SK-N-SH treated with all-trans-retinoic acid at 6 μM for 48 hours (cell line): ENCODE measurements around the gene PARVB.

ENCODE experiments used
- ATAC-seq: fragments of 200-7000 bp; cut with Tn5 transposase; 3 replicates; pipeline ENCODE4 v1.9.1; 2020; ENCODE audit warnings: mild to moderate bottlenecking, moderate library complexity
- ARNTL ChIP-seq: fragments of 450-650 bp; formaldehyde crosslinking; IDR thresholded peaks from 2 replicates; pipeline ENCODE4 v1.5.0; 2020; ENCODE audit warnings: low read depth, mild to moderate bottlenecking, moderate library complexity, borderline replicate concordance
- BACH2 ChIP-seq: fragments of 250-450 bp; sonication (Bioruptor Pico); IDR thresholded peaks from 2 replicates; pipeline ENCODE4 v1.9.0; 2021; ENCODE audit warnings: mild to moderate bottlenecking, borderline replicate concordance
- CSDC2 ChIP-seq: fragments of 250-450 bp; sonication (Bioruptor Pico); IDR thresholded peaks from 2 replicates; pipeline ENCODE4 v1.5.0; 2020; ENCODE audit warnings: mild to moderate bottlenecking, moderate library complexity
- CSRNP3 ChIP-seq: fragments of 250-450 bp; sonication (Bioruptor Pico); IDR thresholded peaks from 2 replicates; pipeline ENCODE4 v1.5.1; 2021; ENCODE audit warnings: mild to moderate bottlenecking, moderate library complexity
- ESRRG ChIP-seq: fragments of 250-450 bp; sonication (Bioruptor Pico); IDR thresholded peaks from 2 replicates; pipeline ENCODE4 v1.6.1; 2021; ENCODE audit warnings: mild to moderate bottlenecking
- GLIS3 ChIP-seq: fragments of 250-450 bp; sonication (Bioruptor Pico); IDR thresholded peaks from 2 replicates; pipeline ENCODE4 v1.5.0; 2020; ENCODE audit warnings: mild to moderate bottlenecking, moderate library complexity
- ISL1 ChIP-seq: fragments of 250-450 bp; sonication (Bioruptor Pico); IDR thresholded peaks from 2 replicates; pipeline ENCODE4 v2.1.2; 2022; ENCODE audit warnings: mild to moderate bottlenecking, moderate library complexity
- OSR1 ChIP-seq: fragments of 250-450 bp; sonication (Bioruptor Pico); IDR thresholded peaks from 2 replicates; pipeline ENCODE4 v1.8.0; 2022; ENCODE audit warnings: moderate library complexity, mild to moderate bottlenecking, inconsistent platforms
- PATZ1 ChIP-seq: fragments of 250-450 bp; sonication (Bioruptor Pico); IDR thresholded peaks from 2 replicates; pipeline ENCODE4 v1.8.0; 2020; ENCODE audit warnings: mild to moderate bottlenecking, moderate library complexity, borderline replicate concordance
- POU6F1 ChIP-seq: fragments of 250-450 bp; sonication (Bioruptor Pico); IDR thresholded peaks from 2 replicates; pipeline ENCODE4 v1.8.0; 2021; ENCODE audit warnings: low read depth, mild to moderate bottlenecking, moderate library complexity, borderline replicate concordance
- PPARA ChIP-seq: fragments of 250-450 bp; sonication (Bioruptor Pico); IDR thresholded peaks from 2 replicates; pipeline ENCODE4 v1.5.0; 2020; ENCODE audit warnings: mild to moderate bottlenecking, borderline replicate concordance
- RARB ChIP-seq: fragments of 250-450 bp; sonication (Bioruptor Pico); IDR thresholded peaks from 2 replicates; pipeline ENCODE4 v1.8.0; 2021; ENCODE audit warnings: mild to moderate bottlenecking, moderate library complexity
- SNAI2 ChIP-seq: fragments of 250-450 bp; sonication (Bioruptor Pico); IDR thresholded peaks from 2 replicates; pipeline ENCODE4 v1.5.0; 2020; ENCODE audit warnings: mild to moderate bottlenecking, moderate library complexity
- TCF4 ChIP-seq: fragments of 250-450 bp; sonication (Bioruptor Pico); IDR thresholded peaks from 2 replicates; pipeline ENCODE4 v1.8.0; 2021; ENCODE audit warnings: mild to moderate bottlenecking, moderate library complexity, borderline replicate concordance
- TOX ChIP-seq: fragments of 250-450 bp; sonication (Bioruptor Pico); IDR thresholded peaks from 2 replicates; pipeline ENCODE4 v1.8.0; 2021; ENCODE audit warnings: mild to moderate bottlenecking, moderate library complexity, borderline replicate concordance
- TSHZ2 ChIP-seq: fragments of 250-450 bp; sonication (Bioruptor Pico); IDR thresholded peaks from 2 replicates; pipeline ENCODE4 v1.5.0; 2020; ENCODE audit warnings: mild to moderate bottlenecking, moderate library complexity
- ZC3H10 ChIP-seq: fragments of 250-450 bp; sonication (Bioruptor Pico); IDR thresholded peaks from 2 replicates; pipeline ENCODE4 v1.5.1; 2021; ENCODE audit warnings: mild to moderate bottlenecking, moderate library complexity
- ZFP3 ChIP-seq: fragments of 250-450 bp; sonication (Bioruptor Pico); IDR thresholded peaks from 2 replicates; pipeline ENCODE4 v1.5.0; 2020; ENCODE audit warnings: mild to moderate bottlenecking, moderate library complexity
- ZFP30 ChIP-seq: fragments of 450-650 bp; formaldehyde crosslinking; IDR thresholded peaks from 2 replicates; pipeline ENCODE4 v1.5.0; 2022; ENCODE audit warnings: mild to moderate bottlenecking, moderate library complexity
- ZNF565 ChIP-seq: fragments of 450-650 bp; formaldehyde crosslinking; conservative IDR thresholded peaks from 2 replicates; pipeline ENCODE4 v1.5.0; 2020; ENCODE audit warnings: low read depth, mild to moderate bottlenecking, moderate library complexity
- ZNF70 ChIP-seq: fragments of 450-650 bp; formaldehyde crosslinking; IDR thresholded peaks from 2 replicates; pipeline ENCODE4 v1.5.0; 2020; ENCODE audit warnings: mild to moderate bottlenecking, moderate library complexity
- ZNF8 ChIP-seq: fragments of 450-650 bp; formaldehyde crosslinking; IDR thresholded peaks from 2 replicates; pipeline ENCODE4 v1.5.0; 2020; ENCODE audit warnings: mild to moderate bottlenecking, moderate library complexity
- TF ChIP-seq, protein P1 (sequence below): fragments of 250-450 bp; sonication (Bioruptor Pico); IDR thresholded peaks from 2 replicates; pipeline ENCODE4 v1.5.1; 2020; ENCODE audit warnings: low read depth, mild to moderate bottlenecking, moderate library complexity

The PARVB gene

DNA sequence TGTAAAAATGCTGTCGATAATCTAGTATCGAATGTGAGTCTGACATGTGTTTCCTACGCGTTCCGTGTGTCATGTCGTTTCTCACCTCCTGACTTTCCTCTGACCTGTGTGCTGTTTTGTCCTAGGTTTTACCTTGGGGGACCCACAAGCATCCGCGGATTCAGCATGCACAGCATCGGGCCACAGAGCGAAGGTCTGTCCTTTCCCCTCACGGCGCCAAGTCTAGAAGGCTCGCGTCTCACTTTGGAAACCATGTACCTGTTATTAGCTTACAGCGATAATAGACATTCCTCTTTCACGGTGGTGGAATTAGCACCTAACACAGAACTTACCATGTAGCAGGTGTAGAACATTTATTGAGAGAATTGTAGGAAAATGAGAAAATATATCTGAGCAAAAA lies 40.3 kb upstream of the PARVB start:
- ATAC-seq: no peak
- TF ChIP-seq ZFP30 (CRISPR knock-in tag) (no peak), RARB (no peak), ARNTL (CRISPR knock-in tag) (no peak), POU6F1 (no peak), ZFP3 (CRISPR knock-in tag) (no peak), TOX (no peak), OSR1 (no peak), ZNF565 (CRISPR knock-in tag) (no peak)
- TF ChIP-seq, all 23 proteins: peak for 0

GRCh38 chr22:43985532-43985931 lies 38.6 kb upstream of the PARVB start:
- no peak for ATAC-seq
- TF ChIP-seq ZNF70 (CRISPR knock-in tag) (no peak), ESRRG (CRISPR knock-in tag) (no peak), TCF4 (CRISPR knock-in tag) (no peak), PPARA (CRISPR knock-in tag) (no peak), ZNF8 (CRISPR knock-in tag) (no peak), BACH2 (no peak), CSRNP3 (CRISPR knock-in tag) (no peak), CSDC2 (CRISPR knock-in tag) (no peak), SNAI2 (CRISPR knock-in tag) (no peak), PATZ1 (CRISPR knock-in tag) (no peak), OSR1 (no peak), ZNF565 (CRISPR knock-in tag) (no peak), TOX (no peak), ZFP3 (CRISPR knock-in tag) (no peak), ISL1 (CRISPR knock-in tag) (no peak)

DNA sequence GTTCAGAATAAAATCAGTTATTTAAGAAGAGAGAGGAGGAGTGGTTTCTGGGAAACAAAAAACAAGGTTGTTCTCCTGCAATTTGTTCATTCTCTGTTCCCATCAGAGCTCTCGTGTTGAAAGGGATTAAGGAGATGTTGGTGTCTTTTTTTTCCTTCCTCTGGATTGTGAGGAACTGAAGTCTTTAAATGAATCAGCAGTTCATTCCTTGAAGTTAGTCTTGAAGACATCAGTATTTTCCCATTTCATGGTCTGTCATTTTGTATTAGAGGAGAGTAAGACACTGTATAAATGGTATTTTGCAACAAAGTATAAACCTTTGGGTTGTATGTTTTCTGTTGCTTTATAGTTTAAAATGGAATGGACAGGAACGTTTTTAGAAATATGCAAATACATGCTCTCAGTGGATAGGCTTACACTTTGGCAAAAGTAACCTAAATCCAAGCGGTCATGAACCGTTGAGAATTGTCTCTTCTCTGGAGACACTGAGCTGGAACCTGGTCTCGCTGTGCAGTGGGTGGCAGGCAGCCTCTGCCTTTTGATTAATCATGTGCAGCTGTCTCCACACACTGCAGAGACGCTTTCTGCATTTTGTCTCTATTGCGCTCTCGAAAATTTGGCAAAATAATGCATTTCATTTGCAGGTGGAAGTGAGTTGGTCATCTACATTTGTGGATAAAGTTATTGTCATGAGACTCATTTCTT lies 35.8 kb upstream of the PARVB start:
- no peak for TF ChIP-seq CSRNP3 (CRISPR knock-in tag)
- TF ChIP-seq GLIS3 (CRISPR knock-in tag): no peak
- no peak for TF ChIP-seq ZNF565 (CRISPR knock-in tag)
- no peak for TF ChIP-seq RARB
- TF ChIP-seq ESRRG (CRISPR knock-in tag): no peak
- TF ChIP-seq ZC3H10: no peak
- TF ChIP-seq, protein P1, sequence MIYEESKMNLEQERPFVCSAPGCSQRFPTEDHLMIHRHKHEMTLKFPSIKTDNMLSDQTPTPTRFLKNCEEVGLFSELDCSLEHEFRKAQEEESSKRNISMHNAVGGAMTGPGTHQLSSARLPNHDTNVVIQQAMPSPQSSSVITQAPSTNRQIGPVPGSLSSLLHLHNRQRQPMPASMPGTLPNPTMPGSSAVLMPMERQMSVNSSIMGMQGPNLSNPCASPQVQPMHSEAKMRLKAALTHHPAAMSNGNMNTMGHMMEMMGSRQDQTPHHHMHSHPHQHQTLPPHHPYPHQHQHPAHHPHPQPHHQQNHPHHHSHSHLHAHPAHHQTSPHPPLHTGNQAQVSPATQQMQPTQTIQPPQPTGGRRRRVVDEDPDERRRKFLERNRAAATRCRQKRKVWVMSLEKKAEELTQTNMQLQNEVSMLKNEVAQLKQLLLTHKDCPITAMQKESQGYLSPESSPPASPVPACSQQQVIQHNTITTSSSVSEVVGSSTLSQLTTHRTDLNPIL: no peak
- no peak for TF ChIP-seq TOX
- no peak for TF ChIP-seq ZNF8 (CRISPR knock-in tag)
- ATAC-seq: no peak

- ATAC-seq: no peak
- TF ChIP-seq, protein P1: no peak
- TF ChIP-seq ZFP30 (CRISPR knock-in tag) (no peak), TSHZ2 (CRISPR knock-in tag) (no peak), ARNTL (CRISPR knock-in tag) (no peak), ZFP3 (CRISPR knock-in tag) (no peak), TOX (no peak), ZNF565 (CRISPR knock-in tag) (no peak), RARB (no peak), TCF4 (CRISPR knock-in tag) (no peak), BACH2 (no peak), ISL1 (CRISPR knock-in tag) (no peak)
Measured at GRCh38 chr22:43988960-43989359, 35.1 kb upstream of the PARVB start.
